Endothelial cell (in vitro differentiated cells): Measurements from ENCODE around the gene OPN4. TPM values are rescaled to one million over a fixed set of nuclear protein-coding genes. Genes with fewer than 3 reads are reported as not detected.

Experiments used
- DNase-seq: peaks from one replicate; pipeline ENCODE4 v3.0.0; 2021; ENCODE audit warnings: low spot score
- H3K27ac Mint-ChIP-seq: one replicate; pipeline ENCODE4 v1.8.0; 2021; ENCODE audit warnings: mixed read lengths, inconsistent platforms; ENCODE audit not compliant: unreplicated experiment
- H3K27me3 Mint-ChIP-seq: one replicate; pipeline ENCODE4 v1.8.0; 2021; ENCODE audit warnings: mild to moderate bottlenecking, moderate library complexity, mixed read lengths, inconsistent platforms; ENCODE audit not compliant: unreplicated experiment
- H3K36me3 Mint-ChIP-seq: one replicate; pipeline ENCODE4 v1.8.0; 2021; ENCODE audit warnings: mild to moderate bottlenecking, low read depth, mixed read lengths, inconsistent platforms; ENCODE audit not compliant: unreplicated experiment
- H3K4me1 Mint-ChIP-seq: one replicate; pipeline ENCODE4 v1.8.0; 2021; ENCODE audit warnings: mild to moderate bottlenecking, mixed read lengths, inconsistent platforms; ENCODE audit not compliant: unreplicated experiment
- H3K4me3 Mint-ChIP-seq: one replicate; pipeline ENCODE4 v1.8.0; 2021; ENCODE audit warnings: mild to moderate bottlenecking, mixed read lengths, inconsistent platforms; ENCODE audit not compliant: unreplicated experiment
- H3K9me3 Mint-ChIP-seq: one replicate; pipeline ENCODE4 v1.8.0; 2021; ENCODE audit warnings: mixed read lengths, inconsistent platforms; ENCODE audit not compliant: unreplicated experiment
- total RNA-seq: library from RNA; stranded (reverse); fragmentation: NEBNext Ultra II Directional; extraction: Animal tissue kit (Norgen Biotek cat#: 25700); gene quantifications from one replicate; pipeline ENCODE4 v1.2.1, GENCODE V29; 2021; ENCODE audit not compliant: unreplicated experiment
- TF ChIP-seq, protein P1 (sequence below): fragments of 200-600 bp; sonication (generic); IDR thresholded peaks from one replicate; pipeline ENCODE4 v1.5.0; 2021; ENCODE audit warnings: antibody characterized with exemption; ENCODE audit not compliant: unreplicated experiment

The OPN4 gene
- total RNA-seq, 1 donor from 2014 or later = not detected

DNA sequence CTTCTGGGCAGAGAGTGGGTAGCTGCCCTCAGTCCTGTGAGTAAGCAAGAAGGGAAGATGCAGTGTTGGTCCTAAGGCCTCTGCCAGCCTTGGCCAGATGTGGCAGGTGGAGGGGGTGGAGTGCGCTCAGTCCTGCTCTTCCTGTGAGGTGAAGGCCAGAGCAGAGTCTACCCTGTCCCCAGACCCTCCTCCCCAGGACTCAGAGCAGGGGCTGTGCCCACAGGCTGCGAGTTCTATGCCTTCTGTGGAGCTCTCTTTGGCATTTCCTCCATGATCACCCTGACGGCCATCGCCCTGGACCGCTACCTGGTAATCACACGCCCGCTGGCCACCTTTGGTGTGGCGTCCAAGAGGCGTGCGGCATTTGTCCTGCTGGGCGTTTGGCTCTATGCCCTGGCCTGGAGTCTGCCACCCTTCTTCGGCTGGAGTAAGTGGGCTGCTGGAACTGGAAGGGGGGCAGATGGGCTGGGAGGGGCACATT, 4.0 kb downstream of the OPN4 start:
- Mint-ChIP-seq H3K4me1 (peaks cover 3% of the 10 kb centered on the region), H3K9me3 (no peaks in the 10 kb centered on the region), H3K27me3 (peaks cover 23% of the 10 kb centered on the region), H3K36me3 (peaks cover 5% of the 10 kb centered on the region), H3K4me3 (no peak overlapping the region), H3K27ac (no peak overlapping the region)
- DNase-seq = no peak
- TF ChIP-seq, protein P1, sequence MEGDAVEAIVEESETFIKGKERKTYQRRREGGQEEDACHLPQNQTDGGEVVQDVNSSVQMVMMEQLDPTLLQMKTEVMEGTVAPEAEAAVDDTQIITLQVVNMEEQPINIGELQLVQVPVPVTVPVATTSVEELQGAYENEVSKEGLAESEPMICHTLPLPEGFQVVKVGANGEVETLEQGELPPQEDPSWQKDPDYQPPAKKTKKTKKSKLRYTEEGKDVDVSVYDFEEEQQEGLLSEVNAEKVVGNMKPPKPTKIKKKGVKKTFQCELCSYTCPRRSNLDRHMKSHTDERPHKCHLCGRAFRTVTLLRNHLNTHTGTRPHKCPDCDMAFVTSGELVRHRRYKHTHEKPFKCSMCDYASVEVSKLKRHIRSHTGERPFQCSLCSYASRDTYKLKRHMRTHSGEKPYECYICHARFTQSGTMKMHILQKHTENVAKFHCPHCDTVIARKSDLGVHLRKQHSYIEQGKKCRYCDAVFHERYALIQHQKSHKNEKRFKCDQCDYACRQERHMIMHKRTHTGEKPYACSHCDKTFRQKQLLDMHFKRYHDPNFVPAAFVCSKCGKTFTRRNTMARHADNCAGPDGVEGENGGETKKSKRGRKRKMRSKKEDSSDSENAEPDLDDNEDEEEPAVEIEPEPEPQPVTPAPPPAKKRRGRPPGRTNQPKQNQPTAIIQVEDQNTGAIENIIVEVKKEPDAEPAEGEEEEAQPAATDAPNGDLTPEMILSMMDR = no peak

DNA sequence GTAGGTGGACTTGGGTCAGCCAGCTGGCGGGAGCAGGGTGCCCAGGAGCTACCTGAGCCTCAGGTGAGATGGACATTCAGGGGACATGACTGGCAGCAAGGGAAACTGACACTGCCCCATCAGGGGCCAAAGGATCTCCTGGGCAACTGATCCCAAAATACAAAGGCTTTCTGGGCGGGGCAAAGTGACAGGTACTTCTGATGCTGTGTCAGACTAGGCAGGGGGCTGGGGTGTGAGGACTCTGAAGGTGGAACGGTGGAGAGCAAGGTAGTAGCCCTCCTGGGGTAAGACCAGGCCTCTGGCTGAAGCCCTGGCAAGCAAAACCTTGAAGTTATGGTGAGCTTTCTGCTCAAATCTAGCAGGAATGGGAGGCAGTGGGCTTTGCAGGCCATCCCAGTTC, 4.4 kb downstream of the OPN4 start:
- DNase-seq = no peak
- Mint-ChIP-seq H3K4me3 (no peak overlapping the region), H3K4me1 (peaks cover 4% of the 10 kb centered on the region), H3K36me3 (peaks cover 5% of the 10 kb centered on the region), H3K9me3 (no peaks in the 10 kb centered on the region), H3K27me3 (peaks cover 24% of the 10 kb centered on the region), H3K27ac (no peak overlapping the region)
- TF ChIP-seq, protein P1 = no peak

DNA sequence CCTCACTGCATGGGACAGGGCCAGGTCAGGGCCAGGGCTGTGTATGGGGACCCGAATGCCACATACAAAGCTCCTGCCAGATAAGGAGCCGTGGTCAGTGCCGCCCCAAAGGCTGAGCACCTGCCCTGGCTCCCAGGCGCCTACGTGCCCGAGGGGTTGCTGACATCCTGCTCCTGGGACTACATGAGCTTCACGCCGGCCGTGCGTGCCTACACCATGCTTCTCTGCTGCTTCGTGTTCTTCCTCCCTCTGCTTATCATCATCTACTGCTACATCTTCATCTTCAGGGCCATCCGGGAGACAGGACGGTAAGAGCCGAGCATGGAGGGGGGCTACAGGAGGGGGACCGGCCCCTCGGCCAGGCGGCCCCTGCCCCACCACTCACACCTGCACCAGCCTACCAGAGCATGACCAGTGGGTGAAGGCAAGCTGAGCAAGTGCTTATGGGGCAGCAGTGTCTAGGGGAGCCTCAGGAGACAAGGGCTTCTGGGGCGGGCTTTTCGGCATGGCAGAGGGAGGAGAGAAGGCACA, 4.9 kb downstream of the OPN4 start:
- no peak for DNase-seq
- H3K4me3 Mint-ChIP-seq = no peak overlapping the region
- peaks cover 8% of the 10 kb centered on the region for H3K4me1 Mint-ChIP-seq
- H3K27ac Mint-ChIP-seq = no peak overlapping the region
- H3K9me3 Mint-ChIP-seq = no peaks in the 10 kb centered on the region
- TF ChIP-seq, protein P1 = no peak
- peaks cover 5% of the 10 kb centered on the region for H3K36me3 Mint-ChIP-seq
- H3K27me3 Mint-ChIP-seq = peaks cover 25% of the 10 kb centered on the region

DNA sequence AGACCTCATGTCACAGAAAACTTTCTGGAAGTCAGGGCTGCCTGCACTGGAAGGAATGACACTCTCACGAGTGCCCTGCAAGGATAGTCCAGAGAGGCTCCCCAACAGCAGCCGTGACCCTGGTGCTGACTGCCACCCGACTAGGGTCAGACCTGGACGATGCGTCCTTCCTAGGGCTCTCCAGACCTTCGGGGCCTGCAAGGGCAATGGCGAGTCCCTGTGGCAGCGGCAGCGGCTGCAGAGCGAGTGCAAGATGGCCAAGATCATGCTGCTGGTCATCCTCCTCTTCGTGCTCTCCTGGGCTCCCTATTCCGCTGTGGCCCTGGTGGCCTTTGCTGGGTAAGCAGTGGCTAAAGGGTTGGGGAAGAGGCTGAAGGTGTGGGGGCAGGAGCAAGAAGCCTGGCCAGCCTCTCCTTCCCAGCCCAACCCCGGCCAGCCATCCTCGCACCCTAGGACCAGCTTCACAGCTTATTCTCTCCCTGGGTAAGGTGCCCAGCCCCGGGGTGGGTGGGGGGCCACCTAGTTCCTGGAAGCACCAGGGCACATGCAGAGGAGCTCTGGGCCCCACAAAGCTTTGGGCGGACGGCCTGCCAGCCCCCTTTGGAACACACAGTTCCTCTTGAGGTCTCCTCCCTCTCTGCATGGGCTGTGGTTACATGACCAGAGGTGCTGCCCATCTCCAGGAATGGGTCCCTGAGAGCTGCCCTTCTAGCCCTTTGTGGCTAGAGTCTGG, 5.5 kb downstream of the OPN4 start:
- peaks cover 5% of the 10 kb centered on the region for H3K36me3 Mint-ChIP-seq
- no peak for DNase-seq
- TF ChIP-seq, protein P1 = no peak
- no peak overlapping the region for H3K4me3 Mint-ChIP-seq
- no peak overlapping the region for H3K27ac Mint-ChIP-seq
- peaks cover 8% of the 10 kb centered on the region for H3K4me1 Mint-ChIP-seq
- peaks cover 28% of the 10 kb centered on the region for H3K27me3 Mint-ChIP-seq
- no peaks in the 10 kb centered on the region for H3K9me3 Mint-ChIP-seq
